Medulla oblongata (tissue), 1 donor: ENCODE data around the gene RTTN.

Experiments used
- DNase-seq: peaks from one replicate; pipeline ENCODE4 v3.0.0-alpha.2; 2015; ENCODE audit errors: extremely low spot score

Gene RTTN

DNA sequence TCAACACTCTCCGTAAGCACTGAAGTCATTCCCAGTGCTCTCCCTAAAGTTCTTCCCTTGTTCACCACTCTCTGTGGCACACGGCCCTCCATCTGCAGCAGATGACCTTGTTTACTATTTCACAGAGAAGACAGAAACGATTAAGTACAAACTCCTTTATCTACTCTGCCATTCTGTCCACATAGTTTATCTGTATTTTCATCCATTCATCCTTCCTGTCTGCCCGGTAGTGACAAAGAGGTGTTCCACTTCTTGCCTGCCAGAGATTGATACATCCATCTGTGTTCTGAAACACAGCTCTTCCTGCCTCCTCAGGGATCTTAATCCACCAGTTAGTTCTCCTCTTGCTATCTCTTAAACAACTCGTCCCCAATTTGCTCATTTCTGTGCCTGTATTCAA is 179.9 kb downstream of the RTTN start:
- DNase-seq: no peak

DNA sequence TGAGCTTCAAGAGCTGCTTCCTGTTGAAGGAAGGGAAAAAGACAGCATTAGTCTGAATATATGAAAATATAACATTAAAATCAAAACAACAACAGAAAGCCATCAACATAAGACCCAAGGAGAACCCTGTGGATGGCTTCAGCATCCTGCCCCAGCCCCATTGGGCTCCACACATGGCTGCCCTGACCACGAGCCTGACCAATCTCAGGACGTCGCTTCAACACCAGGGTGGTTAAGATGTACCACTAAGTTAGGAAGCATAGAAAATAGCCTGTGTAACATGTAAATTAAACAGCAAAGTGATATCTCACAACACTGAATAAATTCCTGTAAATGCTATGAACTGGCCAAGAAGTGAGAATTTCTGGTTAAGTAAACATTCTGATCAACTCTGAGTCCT is 180.7 kb downstream of the RTTN start:
- DNase-seq: no peak

DNA sequence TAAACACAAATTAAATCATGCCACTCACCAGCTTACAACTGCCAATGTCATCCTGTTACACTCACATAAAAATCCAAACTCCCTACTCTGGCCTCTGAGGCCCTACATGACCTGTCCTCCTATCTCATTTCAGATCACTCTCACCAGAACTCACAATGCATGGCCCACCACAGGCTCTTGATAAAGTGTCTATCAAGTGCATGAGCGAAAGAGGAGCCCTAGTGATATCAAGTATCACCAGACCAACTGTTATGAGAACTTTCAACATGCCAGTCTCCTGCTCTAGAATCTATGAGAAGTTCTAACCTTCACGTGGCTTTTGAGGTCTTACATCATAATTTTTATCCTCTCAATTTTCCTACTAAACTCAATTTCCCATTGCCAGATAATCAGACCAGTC is 181.4 kb downstream of the RTTN start:
- no peak for DNase-seq

DNA sequence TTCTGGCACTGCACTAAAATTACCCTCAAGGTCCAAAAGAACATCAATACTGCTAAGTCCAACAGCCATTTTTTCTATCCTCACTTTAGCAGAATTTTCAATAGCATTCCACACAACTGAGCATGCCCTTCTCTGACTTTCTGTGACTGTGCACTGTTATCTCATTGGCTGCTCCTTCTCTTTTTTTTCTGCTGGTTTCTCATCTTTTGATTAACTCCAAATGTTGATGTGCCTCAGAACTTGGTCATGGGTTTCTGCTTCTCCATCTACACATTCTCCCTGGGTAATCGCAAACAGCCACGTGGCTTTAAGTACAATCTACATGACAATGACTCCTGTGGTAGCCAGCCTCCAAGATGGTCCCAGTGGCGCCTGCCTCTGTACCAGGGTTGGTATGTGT is 182.9 kb downstream of the RTTN start:
- no peak for DNase-seq

DNA sequence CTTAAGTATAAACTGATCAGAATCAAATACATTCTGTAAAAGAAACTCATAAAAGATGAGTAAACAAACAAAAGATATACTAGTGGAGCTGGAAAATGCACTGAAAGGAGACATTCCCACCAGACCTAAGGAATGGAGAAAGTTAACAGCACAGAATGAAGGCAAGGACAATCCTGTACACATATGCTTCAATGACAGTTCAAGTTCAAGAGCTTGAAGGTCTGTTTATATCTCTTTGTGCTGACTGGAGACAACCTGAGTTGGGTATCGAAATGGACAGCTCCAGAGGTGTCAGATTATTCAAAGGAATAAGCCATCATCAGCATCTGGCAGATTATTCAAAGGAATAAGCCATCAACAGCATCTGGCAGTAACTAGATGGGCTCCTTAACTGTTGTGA is 184.0 kb downstream of the RTTN start:
- DNase-seq: no peak

DNA sequence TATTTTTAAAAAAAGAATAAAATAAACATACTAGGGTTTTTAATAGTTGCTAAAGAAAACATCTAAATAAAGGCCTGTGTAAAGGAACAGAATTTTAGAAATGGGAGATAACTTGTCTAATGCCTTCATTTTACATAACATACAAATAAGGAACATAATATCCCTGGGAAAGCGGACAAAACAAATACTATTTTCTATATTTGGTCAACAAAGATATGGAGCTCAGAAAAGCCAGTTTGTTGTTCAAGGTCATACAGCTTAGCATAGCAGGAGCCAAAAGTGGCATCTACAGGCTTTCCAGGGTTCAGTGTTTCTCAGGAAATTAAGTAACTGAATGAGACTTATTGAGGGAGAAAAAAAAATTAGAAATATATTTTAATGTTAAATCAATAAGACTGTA is 184.4 kb downstream of the RTTN start:
- DNase-seq: no peak

DNA sequence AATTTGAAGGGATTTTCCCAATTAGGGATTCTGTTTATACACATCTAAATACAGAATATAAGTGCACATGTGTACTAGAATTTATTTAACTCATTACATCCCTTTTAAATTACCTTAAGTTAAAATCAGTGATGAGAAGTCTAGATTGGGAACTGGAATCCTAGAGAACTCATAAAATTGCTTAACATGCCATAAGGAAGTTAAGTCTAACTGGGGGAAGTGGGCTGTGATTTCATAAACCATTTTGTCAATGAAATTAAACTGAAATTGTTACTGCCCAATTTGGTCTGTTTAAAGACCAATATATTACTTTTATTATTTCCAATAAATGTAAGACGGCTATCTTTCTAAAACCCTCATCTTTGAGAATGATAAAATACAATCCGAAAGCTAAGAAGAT is 185.5 kb downstream of the RTTN start:
- DNase-seq: no peak

DNA sequence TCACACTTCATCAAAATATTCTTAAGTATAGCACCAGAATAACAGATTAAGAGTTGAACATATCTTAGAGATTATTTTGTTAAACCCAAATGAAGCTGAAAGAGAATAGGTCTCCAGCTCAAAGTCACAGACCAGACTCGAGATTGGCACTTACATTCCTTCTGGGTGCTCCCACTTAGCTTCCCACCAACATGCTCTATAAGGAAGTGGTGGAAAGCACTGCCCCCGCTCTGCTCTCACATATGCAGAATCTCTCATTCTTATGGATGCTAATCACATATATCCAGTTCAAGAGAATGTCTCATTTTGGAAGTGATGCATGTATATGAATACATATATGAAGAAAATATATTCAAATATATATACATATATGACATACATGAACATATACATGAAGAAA is 186.4 kb downstream of the RTTN start:
- no peak for DNase-seq

DNA sequence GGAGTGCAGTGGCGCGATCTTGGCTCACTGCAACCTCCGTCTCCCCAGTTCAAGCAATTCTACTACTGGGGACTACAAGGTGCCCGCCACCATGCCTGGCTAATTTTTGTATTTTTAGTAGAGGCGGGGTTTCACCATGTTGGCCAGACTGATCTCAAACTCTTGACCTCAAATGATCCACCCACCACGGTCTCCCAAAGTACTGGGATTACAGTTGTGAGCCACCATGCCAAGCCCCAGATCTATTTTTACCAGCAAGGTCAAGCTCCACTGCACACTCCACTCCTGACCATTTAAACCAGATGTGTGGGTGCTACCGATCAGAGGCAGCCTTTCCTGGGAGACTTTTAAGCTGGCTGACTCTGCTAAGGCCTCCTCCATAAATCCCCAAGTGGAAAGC is 190.4 kb downstream of the RTTN start:
- DNase-seq: no peak

DNA sequence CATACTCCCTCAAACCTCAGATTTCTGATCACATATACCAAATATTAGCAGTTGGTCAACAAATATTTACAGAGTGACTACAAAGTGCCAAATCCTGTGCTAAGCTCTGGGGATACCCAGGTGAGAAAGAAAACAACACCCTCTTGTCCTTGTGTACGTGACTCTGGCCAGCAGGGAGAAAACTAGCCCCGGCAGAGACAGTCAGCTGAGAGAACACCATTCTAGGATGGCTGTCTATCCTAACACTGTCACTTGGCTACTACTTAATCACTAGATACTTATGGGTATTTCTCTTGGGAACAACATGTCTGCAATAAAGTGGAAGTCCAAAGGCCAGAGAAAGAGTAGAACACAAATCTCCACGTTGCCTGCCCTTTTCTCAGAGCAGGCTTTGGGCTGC is 199.9 kb downstream of the RTTN start:
- DNase-seq: no peak

DNA sequence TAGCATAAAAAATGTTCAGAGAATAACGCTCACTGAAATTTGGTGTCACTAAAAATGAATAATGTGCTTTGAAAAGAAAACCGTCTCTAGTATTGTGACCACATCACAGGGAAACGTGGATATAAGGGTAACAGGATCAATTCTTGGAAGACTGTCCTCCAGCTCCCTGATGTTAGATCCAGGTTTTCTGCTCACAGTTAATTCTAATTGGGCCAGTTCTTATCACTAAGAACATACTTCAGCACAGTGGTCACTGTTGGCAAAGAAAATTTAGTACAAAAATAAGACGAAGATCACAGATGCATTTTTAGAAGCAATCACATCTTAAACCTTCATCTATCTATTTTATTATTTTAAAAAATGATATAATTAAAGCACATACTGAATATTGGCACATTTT is 200.8 kb downstream of the RTTN start:
- DNase-seq: no peak

DNA sequence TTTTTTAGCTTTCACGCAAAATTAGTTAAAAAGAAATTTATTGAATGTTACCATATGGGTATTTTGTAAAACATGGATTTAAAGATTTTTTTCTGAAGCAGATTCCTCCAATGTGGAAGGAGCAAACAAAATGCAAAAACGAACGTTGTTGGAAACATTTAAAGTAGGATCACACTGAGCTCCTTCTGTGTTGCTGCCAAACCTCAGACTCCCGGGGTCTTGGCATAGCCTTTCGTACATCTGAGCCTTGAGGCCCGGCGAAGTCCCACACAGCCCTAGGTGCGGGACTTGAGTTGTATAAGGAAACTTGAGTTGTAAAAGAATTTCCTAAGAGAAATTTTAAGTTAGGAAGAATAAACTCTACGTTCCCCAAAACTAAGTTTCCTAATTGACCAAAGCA is 205.8 kb downstream of the RTTN start:
- DNase-seq: peak; percentile 12

DNA sequence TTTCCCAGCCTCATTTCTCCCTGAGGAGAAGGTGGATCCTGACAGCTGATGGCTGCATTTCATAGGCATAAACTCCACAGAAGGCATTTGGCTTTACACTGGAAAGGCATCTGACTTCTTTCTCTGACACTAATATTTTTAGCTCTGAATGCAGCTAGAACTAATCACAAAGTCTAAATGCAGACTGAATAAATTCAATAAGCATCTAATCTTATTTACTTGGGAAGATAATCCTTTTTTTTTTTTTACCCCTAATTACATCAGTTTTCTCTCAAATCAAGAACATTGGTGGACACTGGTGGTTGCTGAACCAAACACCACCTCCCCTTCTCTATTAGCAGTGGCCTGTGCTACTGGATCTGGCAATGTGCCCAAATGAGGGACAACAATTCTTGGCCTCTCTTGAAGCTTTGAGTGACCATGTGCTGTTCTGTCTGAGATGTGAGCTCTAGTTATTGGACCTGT is 206.9 kb downstream of the RTTN start:
- DNase-seq: peak; percentile 25

DNA sequence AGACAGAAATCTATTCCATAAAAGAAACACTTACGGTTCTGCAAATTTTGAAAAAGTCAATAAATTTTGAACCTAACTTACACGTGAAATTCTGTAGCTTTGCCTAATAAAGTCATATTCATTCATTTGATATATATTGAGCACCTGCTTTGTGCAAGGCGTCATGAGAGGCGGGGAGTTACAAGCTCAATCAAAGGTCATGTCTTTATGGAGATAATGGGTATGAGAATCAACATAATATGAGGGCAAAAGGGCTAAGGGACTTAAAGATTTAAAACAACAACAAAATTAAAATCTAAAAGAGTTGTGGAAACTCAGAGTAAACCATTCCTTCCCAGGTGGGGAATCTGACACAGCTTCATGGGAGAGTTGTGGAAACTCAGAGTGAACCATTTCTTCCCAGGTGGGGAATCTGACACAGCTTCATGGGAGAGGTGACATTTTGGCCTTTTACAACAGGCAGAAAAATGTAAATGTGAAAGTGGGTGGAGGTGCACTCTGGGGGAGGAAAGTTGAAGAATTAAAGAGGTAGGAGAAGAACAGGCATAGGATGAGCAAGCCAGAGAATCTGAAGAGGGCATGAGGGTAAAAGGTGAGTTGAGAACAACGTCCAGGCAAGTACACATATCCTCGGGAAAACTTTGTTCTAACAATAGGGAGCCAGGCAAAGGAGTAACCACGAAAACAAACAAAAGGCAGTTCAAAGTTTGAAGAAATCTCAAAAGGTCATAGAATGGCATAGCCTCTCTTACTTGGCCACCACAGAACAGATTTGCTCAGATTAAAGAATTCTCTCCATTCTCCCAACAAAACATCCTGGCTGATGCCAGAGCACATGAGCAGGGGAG is 208.3 kb downstream of the RTTN start:
- DNase-seq: no peak

DNA sequence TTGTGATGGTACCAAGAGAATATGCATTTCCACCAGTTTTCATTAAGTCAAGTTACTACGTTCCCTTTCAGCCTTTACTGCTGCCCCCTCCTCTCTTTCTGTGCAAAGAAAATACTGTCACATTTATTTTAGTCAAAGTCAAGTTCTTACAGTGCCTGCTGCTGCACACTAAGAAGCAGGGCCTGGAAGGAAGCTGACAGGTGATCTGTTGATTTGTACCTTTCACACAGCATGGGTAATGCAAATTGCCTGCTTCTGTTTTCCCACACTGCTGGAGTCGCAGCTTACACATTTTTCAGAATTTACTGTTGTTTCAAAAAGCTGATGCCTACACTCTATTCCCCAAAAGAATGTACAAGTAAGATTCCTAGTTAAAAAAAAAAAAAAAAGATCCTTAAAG is 209.1 kb downstream of the RTTN start:
- DNase-seq: no peak

DNA sequence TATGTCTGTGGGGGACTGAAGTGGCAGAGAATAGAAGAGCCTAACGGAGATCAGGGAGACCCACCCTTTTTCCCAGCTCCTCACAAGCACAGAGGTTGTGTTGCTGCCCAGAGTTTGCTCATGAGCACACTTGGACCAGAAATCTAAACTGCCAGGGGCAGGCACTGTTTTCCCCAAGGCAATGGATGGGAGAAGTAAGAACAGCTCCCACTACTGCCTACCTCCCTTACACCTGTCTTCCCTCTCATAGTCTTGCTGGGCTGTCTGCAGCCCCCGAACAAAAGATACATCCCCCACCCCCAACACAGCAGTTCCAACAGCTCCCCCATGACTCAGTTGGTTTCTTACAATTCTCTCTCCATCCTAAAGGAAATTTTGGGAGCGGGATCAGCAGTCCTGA is 209.7 kb downstream of the RTTN start:
- DNase-seq: no peak

DNA sequence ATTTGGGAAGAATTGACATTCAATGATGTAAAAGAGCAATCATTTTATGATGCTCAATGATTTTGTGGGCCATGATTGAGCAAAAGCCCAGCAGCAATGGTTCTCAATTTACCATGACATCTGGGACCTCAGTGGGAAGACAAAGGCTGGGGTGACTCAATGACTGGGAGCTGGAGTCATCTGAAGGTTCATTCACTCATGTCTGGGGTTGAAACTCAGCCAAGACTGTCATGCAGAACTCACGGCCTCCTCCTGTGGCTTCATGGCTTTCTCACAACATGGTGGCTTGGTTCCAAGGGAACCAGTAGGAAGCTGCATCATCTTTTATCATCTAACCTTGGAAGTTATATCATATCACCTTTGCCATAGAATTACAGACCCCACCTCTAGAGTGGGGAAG is 212.7 kb downstream of the RTTN start:
- DNase-seq: no peak

DNA sequence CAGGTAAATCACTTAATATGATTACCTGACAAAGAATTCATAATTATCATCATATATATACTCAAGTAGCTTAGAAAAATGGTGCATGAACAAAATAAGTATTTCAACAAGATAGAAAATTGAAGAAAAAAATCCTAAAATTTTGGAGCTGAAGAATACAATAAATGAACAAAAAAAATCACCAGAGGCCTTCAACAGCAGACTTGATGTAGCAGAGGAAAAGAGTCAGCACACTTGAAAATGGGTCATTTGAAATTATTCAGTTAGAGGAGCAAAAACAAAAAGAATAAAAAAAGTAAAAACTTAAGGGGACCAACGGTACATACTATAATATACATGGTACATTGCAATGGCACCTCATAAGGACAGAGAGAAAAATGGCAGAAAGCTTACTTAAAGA is 217.6 kb downstream of the RTTN start:
- no peak for DNase-seq

DNA sequence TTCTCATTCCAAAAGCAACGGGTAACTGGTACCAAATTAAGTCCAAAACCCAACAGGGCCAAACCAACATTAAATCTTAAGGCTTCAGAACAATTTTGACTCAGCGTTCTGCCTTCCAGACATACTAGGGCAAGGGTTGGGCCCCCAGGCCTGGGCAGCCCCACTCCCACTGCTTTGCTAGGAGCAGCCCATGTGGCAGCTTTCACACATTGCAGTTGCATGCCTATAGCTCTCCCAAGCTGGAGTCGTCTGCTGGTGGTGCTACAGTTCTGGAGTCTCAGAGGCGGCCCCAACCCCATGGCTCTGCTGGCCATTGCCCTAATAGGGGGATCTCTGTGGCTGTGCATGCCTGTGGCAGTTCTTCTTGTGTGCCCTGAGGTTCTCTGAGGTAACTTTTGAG is 220.2 kb downstream of the RTTN start:
- no peak for DNase-seq

DNA sequence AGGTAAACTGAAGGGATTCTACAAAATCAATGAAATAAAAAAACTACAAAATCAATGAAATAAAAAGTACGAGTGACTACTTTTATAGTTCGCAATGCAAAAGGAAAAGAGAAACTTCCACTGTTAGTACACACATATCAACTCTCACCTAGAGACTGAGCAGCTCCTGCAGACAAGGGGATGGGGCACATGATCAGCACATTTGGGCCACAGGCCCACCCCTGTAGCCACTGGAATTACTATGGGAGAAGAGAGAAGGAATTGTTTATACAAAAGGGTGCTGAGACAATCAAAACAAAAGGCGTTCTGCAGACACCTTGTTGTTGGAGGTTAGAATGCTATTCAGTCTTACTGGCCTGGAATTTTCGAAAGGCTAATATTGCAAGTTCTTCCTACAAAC is 223.1 kb downstream of the RTTN start:
- no peak for DNase-seq

DNA sequence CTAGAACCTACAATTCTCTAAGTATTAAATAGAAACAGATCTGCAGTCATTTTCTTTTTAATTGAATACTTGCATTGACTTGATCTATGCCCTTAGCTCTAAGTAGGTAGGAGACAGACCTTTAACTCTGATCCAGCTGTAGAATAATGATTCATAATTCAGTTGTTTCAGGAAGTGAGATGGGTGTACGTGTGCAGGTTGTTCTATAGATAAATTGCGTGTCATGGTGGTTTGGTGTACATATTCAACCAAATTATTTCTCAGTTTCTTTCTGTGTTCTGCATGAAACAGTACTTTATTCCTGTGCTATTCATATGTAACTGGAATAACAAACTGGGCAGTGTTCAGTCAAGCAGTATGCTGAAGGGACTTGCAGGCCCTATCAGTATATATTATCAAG is 223.5 kb downstream of the RTTN start:
- DNase-seq: no peak

DNA sequence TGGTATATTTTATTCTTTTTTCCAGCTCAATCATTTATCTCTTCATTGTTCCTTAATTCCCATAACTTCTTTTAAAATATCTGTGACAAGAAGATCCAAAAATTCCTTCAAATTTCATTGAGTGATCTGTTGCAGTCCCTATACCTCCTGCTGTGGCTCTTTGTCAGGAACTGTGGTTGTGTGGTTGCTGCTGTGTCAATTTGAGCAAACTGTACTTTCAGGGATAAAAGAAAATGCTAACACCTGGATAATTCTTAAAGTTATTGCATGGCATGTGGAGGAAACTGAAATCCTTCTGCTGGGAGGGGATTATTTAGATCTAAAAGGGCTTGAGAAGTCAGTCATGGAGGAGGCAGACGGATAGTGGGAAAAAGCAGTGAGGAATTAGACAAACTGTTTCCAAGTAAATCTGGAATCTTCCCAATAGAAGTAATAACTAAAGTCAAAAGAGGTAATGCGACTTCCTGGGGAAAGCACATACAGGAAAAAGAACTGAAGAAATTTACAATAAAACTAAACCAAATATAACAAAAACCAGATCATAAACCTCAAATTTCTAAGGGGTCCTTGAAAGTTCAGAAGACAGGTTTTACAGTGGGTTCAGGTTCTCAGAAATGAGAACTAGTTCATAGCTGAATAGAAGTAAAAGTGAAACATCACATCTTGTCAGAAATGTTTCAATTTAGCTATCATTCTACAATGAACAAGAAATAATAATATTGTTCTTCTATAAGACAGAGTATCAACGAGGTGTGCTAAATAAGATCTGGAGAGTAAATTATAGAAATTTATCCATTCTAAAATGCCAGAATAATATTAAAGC is 224.3 kb downstream of the RTTN start:
- DNase-seq: no peak

DNA sequence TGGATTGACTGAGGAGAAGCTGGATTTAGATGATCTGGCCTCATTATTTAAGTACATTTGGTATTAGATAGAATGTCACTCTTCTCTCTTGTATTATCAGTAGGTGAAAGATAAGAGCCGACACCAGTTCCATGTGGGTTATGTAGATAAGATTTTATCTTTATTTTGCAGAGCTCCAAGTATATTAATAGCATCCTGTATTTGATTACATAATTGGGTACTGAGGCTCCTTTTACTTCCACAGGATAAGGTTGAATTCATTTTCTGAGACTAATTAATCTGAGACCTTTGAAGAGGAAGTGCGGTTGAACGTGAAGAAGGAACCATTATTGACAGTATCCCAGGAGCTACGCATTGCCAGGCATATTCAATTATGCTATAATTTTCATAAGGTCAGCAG is 225.0 kb downstream of the RTTN start:
- DNase-seq: no peak
